PC-9 (cell line): ENCODE data around the gene MAB21L1. TPM values are rescaled to one million over a fixed set of nuclear protein-coding genes. Genes with fewer than 3 reads are reported as not detected.

ENCODE experiments used
- BruUV-seq: library from RNA; stranded (reverse); fragments of 400-500 nt; replicated peaks from 2 replicates; lab custom pipeline; 2021; lab: Mats Ljungman, UMichigan
- CTCF ChIA-PET: fragments of 300-600 bp; sonication (Branson Sonifier 250); formaldehyde crosslinking; loops from one replicate; lab custom pipeline; 2022; ENCODE audit warnings: antibody characterized with exemption; lab: Charles Lee
- POLR2A ChIA-PET: fragments of 300-600 bp; sonication (Branson Sonifier 250); formaldehyde crosslinking; loops from one replicate; lab custom pipeline; 2022; ENCODE audit warnings: antibody characterized with exemption; ENCODE audit not compliant: unreplicated experiment; lab: Charles Lee
- DNase-seq, 2 experiments: peaks; one replicate each; pipeline versions ENCODE4 v3.0.0 to v3.0.0-alpha.2; 2015 to 2022; ENCODE audit warnings: mixed read lengths in 1 of 2
- H2AFZ ChIP-seq: fragments of 200-600 bp; sonication (generic); 2 replicates; pipeline ENCODE4 v1.8.1; 2017; ENCODE audit warnings: antibody characterized with exemption
- H3F3A ChIP-seq: fragments of 200-600 bp; sonication (generic); 2 replicates; pipeline ENCODE4 v1.8.1; 2017; ENCODE audit warnings: antibody characterized with exemption, mild to moderate bottlenecking, low read depth; ENCODE audit not compliant: insufficient read depth
- H3K27ac ChIP-seq: fragments of 200-600 bp; sonication (generic); 2 replicates; pipeline ENCODE4 v1.6.1; 2016; ENCODE audit warnings: mixed run types
- H3K27me3 ChIP-seq: fragments of 200-600 bp; sonication (generic); 2 replicates; pipeline ENCODE4 v1.6.1; 2016; ENCODE audit warnings: low read depth, mixed run types; ENCODE audit not compliant: insufficient read depth
- H3K36me3 ChIP-seq: fragments of 200-600 bp; sonication (generic); 2 replicates; pipeline ENCODE4 v1.6.1; 2016; ENCODE audit warnings: low read depth, mixed run types
- H3K4me1 ChIP-seq: fragments of 200-600 bp; sonication (generic); replicated peaks from 2 replicates; pipeline ENCODE4 v1.6.1; 2016; ENCODE audit warnings: mixed run types; ENCODE audit not compliant: insufficient read depth
- H3K4me2 ChIP-seq: fragments of 200-600 bp; sonication (generic); 2 replicates; pipeline ENCODE4 v1.6.1; 2017; ENCODE audit warnings: mixed run types
- H3K4me3 ChIP-seq: fragments of 200-600 bp; sonication (generic); 2 replicates; pipeline ENCODE4 v1.6.1; 2016; ENCODE audit warnings: mixed run types
- H3K79me2 ChIP-seq: fragments of 200-600 bp; sonication (generic); 2 replicates; pipeline ENCODE4 v1.6.1; 2017; ENCODE audit warnings: low read depth, mixed run types
- H3K9me2 ChIP-seq: fragments of 200-600 bp; sonication (generic); 2 replicates; pipeline ENCODE4 v1.8.1; 2017; ENCODE audit warnings: mild to moderate bottlenecking; ENCODE audit not compliant: insufficient read depth
- H3K9me3 ChIP-seq: fragments of 200-600 bp; sonication (generic); 2 replicates; pipeline ENCODE4 v1.8.1; 2016; ENCODE audit warnings: low read depth; ENCODE audit not compliant: insufficient read depth
- H4K20me1 ChIP-seq: fragments of 200-600 bp; sonication (generic); 2 replicates; pipeline ENCODE4 v1.8.1; 2017; ENCODE audit not compliant: insufficient read depth
- CTCF ChIP-seq: fragments of 200-600 bp; sonication (generic); conservative IDR thresholded peaks from 2 replicates; pipeline ENCODE4 v1.6.1; 2017; ENCODE audit warnings: mixed run types, antibody characterized with exemption, mild to moderate bottlenecking, moderate library complexity
- EZH2 ChIP-seq: fragments of 200-600 bp; sonication (generic); IDR thresholded peaks from 2 replicates; pipeline ENCODE4 v1.8.0; 2017; ENCODE audit warnings: antibody characterized with exemption, low read depth
- intact Hi-C: fragments of 100-400 bp; cut with micrococcal nuclease; formaldehyde crosslinking; loops from one replicate; pipeline ENCODE4 v1.10.0; 2022; ENCODE audit not compliant: unreplicated experiment
- total RNA-seq: library from RNA; stranded (reverse); gene quantifications from 2 replicates; pipeline ENCODE4 v1.2.3, GENCODE V29; 2021

Gene MAB21L1
- total RNA-seq, 1 experiment from 2014 or later = not detected

DNA sequence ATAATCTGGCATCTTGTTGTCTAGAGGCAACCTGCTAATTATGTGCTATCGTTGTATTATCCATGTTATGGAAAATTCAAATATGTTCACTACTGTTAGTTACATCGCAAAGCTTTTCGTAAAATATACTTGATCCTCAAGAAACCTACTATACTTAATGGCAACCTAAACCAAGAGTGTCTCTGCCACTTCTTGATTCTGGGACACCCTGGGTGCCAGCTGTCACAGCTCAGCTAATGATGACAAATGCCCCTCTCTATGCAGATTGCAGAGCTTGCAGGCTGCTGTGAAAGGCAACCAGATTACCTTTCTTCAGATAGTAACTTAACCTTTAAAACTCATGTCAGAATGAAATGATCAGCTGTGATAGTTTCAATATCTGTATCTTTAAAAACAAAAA, 8.9 kb upstream of the MAB21L1 start:
- DNase-seq = no peak
- H3K36me3 ChIP-seq = no peaks in the 10 kb centered on the region
- no peak overlapping the region for H2AFZ ChIP-seq
- no TSS peak for BruUV-seq
- H3K27me3 ChIP-seq = no peaks in the 10 kb centered on the region
- H4K20me1 ChIP-seq = no peaks in the 10 kb centered on the region
- no peaks in the 10 kb centered on the region for H3K9me3 ChIP-seq
- intact Hi-C loops = no loop called here
- H3K4me3 ChIP-seq = no peak overlapping the region
- ChIA-PET POLR2A (no interaction called here), CTCF (no interaction called here)
- no peaks in the 10 kb centered on the region for H3K79me2 ChIP-seq
- no peaks in the 10 kb centered on the region for H3F3A ChIP-seq
- H3K9me2 ChIP-seq = 0 out of 2 replicates have a peak, but pooled peaks cover 6% of the 10 kb centered on the region
- no peaks in the 10 kb centered on the region for H3K4me1 ChIP-seq
- no peak overlapping the region for H3K27ac ChIP-seq
- no peak for TF ChIP-seq CTCF
- TF ChIP-seq EZH2 = no peak
- H3K4me2 ChIP-seq = no peak overlapping the region

- no peaks in the 10 kb centered on the region for H3K79me2 ChIP-seq
- no peaks in the 10 kb centered on the region for H4K20me1 ChIP-seq
- TF ChIP-seq CTCF (no peak), EZH2 (no peak)
- POLR2A ChIA-PET = no interaction called here
- H3K9me3 ChIP-seq = no peaks in the 10 kb centered on the region
- no peak overlapping the region for H2AFZ ChIP-seq
- DNase-seq = no peak
- H3K4me2 ChIP-seq = no peak overlapping the region
- no peaks in the 10 kb centered on the region for H3F3A ChIP-seq
- H3K36me3 ChIP-seq = no peaks in the 10 kb centered on the region
- H3K4me1 ChIP-seq = no peaks in the 10 kb centered on the region
- no peak overlapping the region for H3K27ac ChIP-seq
- H3K4me3 ChIP-seq = no peak overlapping the region
- no peaks in the 10 kb centered on the region for H3K27me3 ChIP-seq
- no TSS peak for BruUV-seq
- intact Hi-C loops = no loop called here
- 0 out of 2 replicates have a peak, but pooled peaks cover 6% of the 10 kb centered on the region for H3K9me2 ChIP-seq
- CTCF ChIA-PET = no interaction called here
These were observed 7.9 kb upstream of the MAB21L1 start for GRCh38 chr13:35484384-35484783.

GRCh38 chr13:35483761-35484160, 7.3 kb upstream of the MAB21L1 start:
- no peak overlapping the region for H3K4me3 ChIP-seq
- no peaks in the 10 kb centered on the region for H3K27me3 ChIP-seq
- H4K20me1 ChIP-seq = no peaks in the 10 kb centered on the region
- H3K9me3 ChIP-seq = no peaks in the 10 kb centered on the region
- H2AFZ ChIP-seq = no peak overlapping the region
- H3K4me2 ChIP-seq = no peak overlapping the region
- H3K36me3 ChIP-seq = no peaks in the 10 kb centered on the region
- BruUV-seq = no TSS peak
- intact Hi-C loops = no loop called here
- H3K27ac ChIP-seq = no peak overlapping the region
- no peak for TF ChIP-seq CTCF
- TF ChIP-seq EZH2 = no peak
- H3K79me2 ChIP-seq = no peaks in the 10 kb centered on the region
- CTCF ChIA-PET = no interaction called here
- H3K9me2 ChIP-seq = 0 out of 2 replicates have a peak, but pooled peaks cover 6% of the 10 kb centered on the region
- no peak for DNase-seq
- no peaks in the 10 kb centered on the region for H3F3A ChIP-seq
- POLR2A ChIA-PET = no interaction called here
- no peaks in the 10 kb centered on the region for H3K4me1 ChIP-seq
